Midbrain (tissue), 1 donor: ENCODE measurements around the gene ADCY6.

Source experiments
- DNase-seq: peaks from one replicate; lab custom pipeline; 2025; lab: John Stamatoyannopoulos, UW

The ADCY6 gene

GRCh38 chr12:48783432-48783831 is 5.5 kb downstream of the ADCY6 start:
- no peak for DNase-seq

GRCh38 chr12:48782457-48783395 is 6.2 kb downstream of the ADCY6 start:
- DNase-seq = no peak

GRCh38 chr12:48781750-48782456 is 7.0 kb downstream of the ADCY6 start:
- DNase-seq = no peak

GRCh38 chr12:48780381-48781025 is 8.4 kb downstream of the ADCY6 start:
- no peak for DNase-seq

DNA sequence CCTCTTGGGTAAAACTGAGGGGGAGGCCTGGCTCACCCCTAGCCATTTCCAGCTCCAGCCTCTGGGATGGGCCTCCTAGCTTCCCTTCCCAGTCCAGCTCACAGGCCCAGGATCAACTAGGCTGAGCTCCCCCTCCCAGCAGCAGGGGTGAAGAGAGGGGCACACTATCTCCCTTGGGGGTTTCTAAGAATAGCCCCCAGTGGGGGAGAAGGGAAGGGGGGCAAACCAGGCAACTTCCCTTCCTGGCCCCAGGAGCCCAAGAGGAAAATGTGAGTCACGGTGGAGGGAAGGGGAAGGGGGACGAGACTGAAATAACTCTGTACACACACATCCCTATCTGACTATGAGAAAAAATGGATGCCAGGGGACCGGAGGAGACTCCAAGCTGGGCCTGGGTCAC is 9.0 kb downstream of the ADCY6 start:
- no peak for DNase-seq

GRCh38 chr12:48777501-48778400 is 11.1 kb downstream of the ADCY6 start:
- no peak for DNase-seq

GRCh38 chr12:48776956-48777355 is 11.9 kb downstream of the ADCY6 start:
- DNase-seq = no peak

GRCh38 chr12:48775991-48776649 is 12.8 kb downstream of the ADCY6 start:
- no peak for DNase-seq

- DNase-seq = no peak
Measured at GRCh38 chr12:48775299-48775698, 13.6 kb downstream of the ADCY6 start.

- no peak for DNase-seq
Measured at GRCh38 chr12:48774516-48774915, 14.4 kb downstream of the ADCY6 start.

DNA sequence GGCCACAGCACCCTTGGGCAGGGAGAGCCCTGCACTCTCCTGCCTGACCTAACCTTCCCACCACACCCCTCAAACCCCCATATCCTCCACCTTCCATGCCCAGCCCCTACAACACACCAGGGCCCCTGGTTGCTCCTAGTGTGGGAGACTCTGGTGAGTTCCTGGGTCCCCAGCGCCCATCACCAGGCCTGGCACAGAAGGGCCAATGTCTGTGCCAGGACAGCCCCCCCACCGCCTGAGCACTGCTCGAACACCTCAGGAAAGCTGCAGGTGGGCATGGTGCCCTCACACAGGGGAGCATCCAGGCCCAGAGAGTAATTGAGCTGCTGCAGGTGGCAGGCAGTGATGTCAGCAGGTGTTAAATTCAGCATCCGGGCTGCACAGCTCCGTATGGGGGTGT is 15.2 kb downstream of the ADCY6 start:
- no peak for DNase-seq

- DNase-seq = no peak
Measured at GRCh38 chr12:48771588-48772112, 17.2 kb downstream of the ADCY6 start.

- DNase-seq = no peak
Measured at GRCh38 chr12:48770756-48771155, 18.1 kb downstream of the ADCY6 start.

GRCh38 chr12:48768736-48769135 is 20.2 kb downstream of the ADCY6 start:
- no peak for DNase-seq

DNA sequence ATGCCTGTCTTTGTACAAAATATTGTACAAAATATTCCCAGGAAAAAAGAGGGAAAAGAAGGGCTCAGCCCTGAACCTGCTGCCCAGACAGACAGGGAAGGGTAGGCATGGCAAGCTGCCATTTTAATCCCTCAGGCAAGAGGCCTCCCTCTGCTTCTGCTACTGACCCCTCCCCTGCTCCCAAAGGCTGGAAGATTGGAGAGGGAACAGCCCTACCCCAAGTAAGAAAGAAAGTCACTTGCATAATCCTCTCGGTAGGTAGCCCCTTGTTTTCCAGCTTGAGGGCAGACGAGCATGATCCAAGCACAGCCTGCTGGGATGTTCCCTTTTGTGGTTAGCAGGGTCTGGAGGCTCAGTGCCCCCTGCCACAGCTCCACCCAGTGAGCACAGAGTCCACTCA is 20.7 kb downstream of the ADCY6 start:
- DNase-seq = no peak

DNA sequence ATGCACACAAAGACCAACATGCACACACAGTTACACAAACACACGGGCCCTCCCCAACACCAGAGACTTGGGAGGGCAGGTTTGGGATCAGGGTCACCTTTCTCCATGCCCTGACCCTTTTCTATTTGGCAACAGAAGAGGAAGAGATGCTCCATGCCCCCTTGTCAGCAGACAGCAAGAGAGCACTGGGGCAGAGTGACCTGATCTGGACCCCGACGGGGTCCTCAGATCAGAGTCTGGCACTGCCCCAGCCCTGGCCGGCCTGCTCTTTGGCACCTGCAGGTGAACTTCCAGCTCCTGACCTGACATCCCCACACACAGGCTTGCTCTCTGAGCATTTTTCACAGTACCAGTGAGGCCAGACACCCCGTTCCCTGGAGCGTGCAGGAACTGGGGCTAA is 21.4 kb downstream of the ADCY6 start:
- no peak for DNase-seq

- DNase-seq = no peak
Measured at GRCh38 chr12:48767047-48767446, 21.8 kb downstream of the ADCY6 start.

GRCh38 chr12:48765753-48766162 is 23.1 kb downstream of the ADCY6 start:
- DNase-seq = no peak

- DNase-seq = no peak
Measured at GRCh38 chr12:48764521-48764920, 24.4 kb downstream of the ADCY6 start.

DNA sequence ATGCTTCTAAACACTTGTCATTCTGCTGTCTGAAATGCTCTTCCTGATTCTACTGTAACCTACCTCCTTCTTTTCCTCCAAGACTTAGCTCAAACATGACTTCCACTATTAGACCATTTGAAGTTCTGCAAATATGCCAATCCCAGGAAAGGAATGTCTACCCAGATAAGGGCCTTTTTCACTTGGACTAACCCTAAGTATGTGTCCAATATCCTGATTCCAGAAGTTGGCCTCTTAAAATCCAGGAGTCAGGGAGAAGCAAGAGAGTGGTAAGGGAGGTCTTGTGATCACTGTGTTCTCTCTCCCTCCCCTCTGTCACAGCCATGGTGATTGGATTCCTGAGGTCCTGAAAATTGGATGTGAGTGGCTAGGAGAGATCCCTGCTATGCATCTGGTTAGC is 30.2 kb downstream of the ADCY6 start:
- no peak for DNase-seq

DNA sequence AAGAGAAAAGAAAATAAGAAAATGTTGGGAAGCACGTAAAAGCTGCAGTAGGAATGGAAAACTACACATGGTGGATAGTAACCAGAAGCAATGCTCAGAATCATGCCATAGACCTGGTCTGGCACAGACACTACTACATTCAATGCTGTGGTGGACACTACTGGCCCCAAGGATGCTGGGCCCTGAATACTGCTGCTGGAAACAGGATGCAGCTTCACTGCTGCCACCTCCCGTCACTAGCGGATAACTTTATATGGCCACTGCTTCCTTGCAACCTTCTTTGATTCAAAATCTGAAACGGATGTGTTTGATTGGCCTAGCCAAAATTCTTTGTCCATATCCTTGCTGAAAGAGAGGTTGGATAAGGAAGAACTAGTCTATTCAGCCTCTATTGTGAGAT is 30.7 kb downstream of the ADCY6 start:
- no peak for DNase-seq
